ENCODE results near the gene DPP9. TPM values are rescaled to one million over a fixed set of nuclear protein-coding genes. Genes with fewer than 3 reads are reported as not detected.
A peak's percentile ranks its signal among the peaks of the same experiment; 100 is the strongest.

The DPP9 gene
- total RNA-seq, 4 donors from 2014 or later, result 32.0 to 50.7 (median 42.9) TPM

- Histone ChIP-seq H3K4me3 (replicated peaks in 1 of 3) (no peak overlapping the region), H3K36me3 (peaks cover 6 to 10% of the 10 kb centered on the region in 2 donors), H3K4me1 (peaks cover 9 to 11% of the 10 kb centered on the region in 2 donors), H3K27me3 (no peaks in the 10 kb centered on the region), H3K27ac (peak overlapping the region in 2 of 3 donors; percentile 48 to 74), H3K9me3 (no peaks in the 10 kb centered on the region)
- WGBS, 2 donors, result 66 to 83% methylated on average over 10 to 16 of the region's 17 CpGs
- intact Hi-C loops (cut with DNase I), result no loop called here
- peak in 5 of 6 experiments; percentile 32 to 48 (median 39) for TF ChIP-seq CTCF (IDR thresholded peaks at IDR 0.05)
- no peak for TF ChIP-seq POLR2A (IDR thresholded peaks at IDR 0.05)
- DNase-seq, result peak; percentile 66
Measured at GRCh38 chr19:4676955-4677731, 46.5 kb downstream of the DPP9 start.

- TF ChIP-seq POLR2A (IDR thresholded peaks at IDR 0.05) (no peak), CTCF (IDR thresholded peaks at IDR 0.05) (no peak)
- Histone ChIP-seq H3K4me3 (replicated peaks in 1 of 3) (no peak overlapping the region), H3K9me3 (no peaks in the 10 kb centered on the region), H3K27ac (peak overlapping the region; percentile 48 to 74 (median 53)), H3K36me3 (peaks cover 5 to 7% of the 10 kb centered on the region in 2 donors), H3K27me3 (no peaks in the 10 kb centered on the region), H3K4me1 (peaks cover 9 to 11% of the 10 kb centered on the region in 2 donors)
- intact Hi-C loops (cut with DNase I), result no loop called here
- peak; percentile 41 to 52 for DNase-seq
- 50 to 65% methylated on average over 16 of the region's 16 CpGs for WGBS, 2 donors
Measured at GRCh38 chr19:4675346-4675745, 48.3 kb downstream of the DPP9 start.

- no peaks in the 10 kb centered on the region for H3K9me3 ChIP-seq
- 92 to 100% methylated on average over 4 of the region's 4 CpGs for WGBS, 2 donors
- intact Hi-C loops (cut with DNase I), result no loop called here
Measured at GRCh38 chr19:4673726-4674125, 49.9 kb downstream of the DPP9 start.

GRCh38 chr19:4673216-4673615 lies 50.4 kb downstream of the DPP9 start:
- Histone ChIP-seq H3K4me1 (peaks cover 17 to 21% of the 10 kb centered on the region in 2 donors), H3K27me3 (no peaks in the 10 kb centered on the region), H3K9me3 (no peaks in the 10 kb centered on the region), H3K27ac (no peak overlapping the region), H3K4me3 (replicated peaks in 1 of 3) (no peak overlapping the region), H3K36me3 (peaks cover 3 to 6% of the 10 kb centered on the region in 2 donors)
- intact Hi-C loops (cut with DNase I), result no loop called here
- TF ChIP-seq CTCF (IDR thresholded peaks at IDR 0.05), result no peak
- no peak for TF ChIP-seq POLR2A (IDR thresholded peaks at IDR 0.05)
- no peak for DNase-seq
- 73 to 81% methylated on average over 4 of the region's 4 CpGs for WGBS, 2 donors

More at GRCh38 chr19:4673726-4674125, 49.9 kb downstream of the DPP9 start:
- no peak overlapping the region for H3K4me3 ChIP-seq (replicated peaks in 1 of 3)
- H3K27me3 ChIP-seq, result no peaks in the 10 kb centered on the region
- peaks cover 0 to 2% of the 10 kb centered on the region in 2 donors for H3K36me3 ChIP-seq
- peaks cover 17 to 18% of the 10 kb centered on the region in 2 donors for H3K4me1 ChIP-seq
- no peak overlapping the region for H3K27ac ChIP-seq
- TF ChIP-seq POLR2A (IDR thresholded peaks at IDR 0.05), result no peak
- no peak for TF ChIP-seq CTCF (IDR thresholded peaks at IDR 0.05)
- no peak for DNase-seq

GRCh38 chr19:4671185-4671851 lies 52.3 kb downstream of the DPP9 start:
- intact Hi-C loops (cut with DNase I), result no loop called here
- no peak for DNase-seq
- H3K27me3 ChIP-seq, result no peaks in the 10 kb centered on the region
- no peaks in the 10 kb centered on the region for H3K9me3 ChIP-seq
- H3K4me1 ChIP-seq, result peaks cover 17 to 21% of the 10 kb centered on the region in 2 donors
- H3K27ac ChIP-seq, result no peak overlapping the region
- 77 to 84% methylated on average over 10 of the region's 10 CpGs for WGBS, 2 donors
- peaks cover 11 to 17% of the 10 kb centered on the region in 2 donors for H3K36me3 ChIP-seq
- TF ChIP-seq CTCF (IDR thresholded peaks at IDR 0.05) (no peak), POLR2A (IDR thresholded peaks at IDR 0.05) (no peak)
- no peak overlapping the region for H3K4me3 ChIP-seq (replicated peaks in 1 of 3)

Measured in thyroid gland (tissue), 4 donors.